ENCODE measurements around the gene COA1.

The COA1 gene

DNA sequence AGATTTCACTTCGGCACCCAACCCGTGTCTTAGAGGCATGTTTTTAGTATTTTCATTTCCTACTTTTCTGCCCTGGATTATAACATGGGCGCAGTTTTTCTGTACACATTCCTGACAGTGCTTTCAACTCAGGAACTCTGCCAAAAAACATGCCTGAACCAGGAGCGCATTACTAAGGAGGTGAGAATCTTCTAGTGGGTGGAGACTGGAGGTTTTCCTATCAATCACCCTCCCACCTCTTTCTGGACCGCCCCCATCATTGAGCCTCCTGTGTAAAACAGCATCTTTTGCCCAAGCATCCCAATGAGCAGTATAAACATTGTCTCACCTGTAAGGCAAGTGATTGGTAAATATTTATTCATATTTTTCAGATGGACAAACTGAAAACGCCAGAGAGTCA, 93.2 kb downstream of the COA1 start:
- Histone ChIP-seq H3K36me3 (ENCODE audit: low read depth) (peaks cover 94% of the 10 kb centered on the region), H3K27me3 (ENCODE audit: insufficient read depth, poor library complexity, severe bottlenecking) (no peaks in the 10 kb centered on the region), H3K27ac (ENCODE audit: poor library complexity, severe bottlenecking) (peak overlapping the region; percentile 97), H3K4me3 (ENCODE audit: severe bottlenecking) (no peak overlapping the region), H3K9me3 (ENCODE audit: severe bottlenecking) (no peaks in the 10 kb centered on the region), H3K4me1 (ENCODE audit: insufficient read depth, poor library complexity, severe bottlenecking) (peaks cover 64% of the 10 kb centered on the region)
- DNase-seq (ENCODE audit: low spot score), result peak; percentile 88
- peak; percentile 74 for ATAC-seq (ENCODE audit: low read depth)
- TF ChIP-seq, protein P1, sequence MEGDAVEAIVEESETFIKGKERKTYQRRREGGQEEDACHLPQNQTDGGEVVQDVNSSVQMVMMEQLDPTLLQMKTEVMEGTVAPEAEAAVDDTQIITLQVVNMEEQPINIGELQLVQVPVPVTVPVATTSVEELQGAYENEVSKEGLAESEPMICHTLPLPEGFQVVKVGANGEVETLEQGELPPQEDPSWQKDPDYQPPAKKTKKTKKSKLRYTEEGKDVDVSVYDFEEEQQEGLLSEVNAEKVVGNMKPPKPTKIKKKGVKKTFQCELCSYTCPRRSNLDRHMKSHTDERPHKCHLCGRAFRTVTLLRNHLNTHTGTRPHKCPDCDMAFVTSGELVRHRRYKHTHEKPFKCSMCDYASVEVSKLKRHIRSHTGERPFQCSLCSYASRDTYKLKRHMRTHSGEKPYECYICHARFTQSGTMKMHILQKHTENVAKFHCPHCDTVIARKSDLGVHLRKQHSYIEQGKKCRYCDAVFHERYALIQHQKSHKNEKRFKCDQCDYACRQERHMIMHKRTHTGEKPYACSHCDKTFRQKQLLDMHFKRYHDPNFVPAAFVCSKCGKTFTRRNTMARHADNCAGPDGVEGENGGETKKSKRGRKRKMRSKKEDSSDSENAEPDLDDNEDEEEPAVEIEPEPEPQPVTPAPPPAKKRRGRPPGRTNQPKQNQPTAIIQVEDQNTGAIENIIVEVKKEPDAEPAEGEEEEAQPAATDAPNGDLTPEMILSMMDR (IDR thresholded peaks at IDR 0.05; ENCODE audit: poor library complexity, severe bottlenecking), result no peak

DNA sequence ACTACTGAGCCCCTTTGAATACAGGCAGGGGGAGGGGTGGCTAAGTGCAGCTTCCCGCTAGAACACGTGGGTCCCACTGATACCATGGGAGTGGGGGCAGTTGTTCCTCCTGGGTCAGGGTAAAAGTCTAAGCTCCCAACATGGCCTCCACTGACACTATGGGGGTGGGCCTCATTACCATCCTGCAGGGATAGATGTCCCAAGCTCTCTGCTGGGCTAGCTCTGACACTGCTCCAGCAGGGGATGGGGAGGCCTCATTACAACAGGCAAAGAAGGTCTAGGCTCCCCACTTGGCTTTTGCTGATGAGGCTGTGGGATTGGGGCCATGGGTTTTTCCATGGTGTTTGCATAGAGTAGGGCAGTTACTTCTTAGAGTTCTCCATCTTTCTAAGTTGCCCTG, 94.9 kb downstream of the COA1 start:
- Histone ChIP-seq H3K9me3 (ENCODE audit: severe bottlenecking) (no peaks in the 10 kb centered on the region), H3K36me3 (ENCODE audit: low read depth) (peaks cover 95% of the 10 kb centered on the region), H3K4me3 (ENCODE audit: severe bottlenecking) (no peak overlapping the region), H3K27me3 (ENCODE audit: insufficient read depth, poor library complexity, severe bottlenecking) (no peaks in the 10 kb centered on the region), H3K27ac (ENCODE audit: poor library complexity, severe bottlenecking) (peak overlapping the region; percentile 97), H3K4me1 (ENCODE audit: insufficient read depth, poor library complexity, severe bottlenecking) (peaks cover 60% of the 10 kb centered on the region)
- DNase-seq (ENCODE audit: low spot score), result no peak
- no peak for ATAC-seq (ENCODE audit: low read depth)
- TF ChIP-seq, protein P1 (IDR thresholded peaks at IDR 0.05; ENCODE audit: poor library complexity, severe bottlenecking), result no peak

DNA sequence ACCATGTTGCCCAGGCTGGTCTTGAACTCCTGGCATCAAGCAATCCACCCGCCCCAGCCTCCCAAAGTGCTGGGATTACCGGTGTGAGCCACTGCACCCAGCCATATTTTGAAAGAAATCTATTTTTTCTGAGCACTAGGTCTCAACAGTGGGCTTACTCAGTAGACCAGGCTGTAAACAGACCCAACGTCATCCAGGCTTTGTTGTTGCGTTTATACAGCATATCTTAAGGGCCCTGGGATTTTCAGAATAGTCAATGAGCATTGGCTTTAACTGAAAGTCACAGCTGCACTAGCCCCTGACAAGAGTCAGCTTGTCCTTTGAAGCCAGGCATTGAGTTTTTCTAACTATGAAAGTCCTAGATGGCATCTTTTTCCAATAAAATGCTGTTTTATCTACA, 96.6 kb downstream of the COA1 start:
- Histone ChIP-seq H3K27me3 (ENCODE audit: insufficient read depth, poor library complexity, severe bottlenecking) (no peaks in the 10 kb centered on the region), H3K27ac (ENCODE audit: poor library complexity, severe bottlenecking) (peak overlapping the region; percentile 97), H3K9me3 (ENCODE audit: severe bottlenecking) (no peaks in the 10 kb centered on the region), H3K4me3 (ENCODE audit: severe bottlenecking) (no peak overlapping the region), H3K4me1 (ENCODE audit: insufficient read depth, poor library complexity, severe bottlenecking) (peaks cover 45% of the 10 kb centered on the region), H3K36me3 (ENCODE audit: low read depth) (peaks cover 94% of the 10 kb centered on the region)
- DNase-seq (ENCODE audit: low spot score) (no peak), ATAC-seq (ENCODE audit: low read depth) (no peak)
- TF ChIP-seq, protein P1 (IDR thresholded peaks at IDR 0.05; ENCODE audit: poor library complexity, severe bottlenecking), result no peak

DNA sequence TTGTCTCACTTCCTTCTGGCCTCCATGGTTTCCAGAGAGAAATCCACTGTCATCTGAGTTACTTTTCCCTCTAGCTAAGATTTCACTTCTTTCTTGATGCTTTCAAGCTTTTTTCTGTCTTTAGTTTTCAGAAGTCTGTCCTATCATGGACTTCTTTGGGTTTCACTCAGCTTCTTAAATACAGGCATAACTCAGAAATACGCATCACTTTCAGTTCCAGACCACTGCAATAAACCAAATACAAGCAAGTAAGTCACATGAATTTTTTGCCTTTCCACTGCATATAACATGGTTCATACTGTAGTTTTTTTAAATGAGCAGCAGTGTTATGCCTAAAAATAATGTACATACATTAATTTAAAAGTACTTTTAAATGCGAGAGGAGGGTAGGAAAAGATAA, 97.8 kb downstream of the COA1 start:
- H3K36me3 ChIP-seq (ENCODE audit: low read depth), result peaks cover 95% of the 10 kb centered on the region
- peak overlapping the region; percentile 38 for H3K27ac ChIP-seq (ENCODE audit: poor library complexity, severe bottlenecking)
- no peaks in the 10 kb centered on the region for H3K27me3 ChIP-seq (ENCODE audit: insufficient read depth, poor library complexity, severe bottlenecking)
- peaks cover 39% of the 10 kb centered on the region for H3K4me1 ChIP-seq (ENCODE audit: insufficient read depth, poor library complexity, severe bottlenecking)
- no peak for ATAC-seq (ENCODE audit: low read depth)
- no peak overlapping the region for H3K4me3 ChIP-seq (ENCODE audit: severe bottlenecking)
- TF ChIP-seq, protein P1 (IDR thresholded peaks at IDR 0.05; ENCODE audit: poor library complexity, severe bottlenecking), result no peak
- no peak for DNase-seq (ENCODE audit: low spot score)
- no peaks in the 10 kb centered on the region for H3K9me3 ChIP-seq (ENCODE audit: severe bottlenecking)

DNA sequence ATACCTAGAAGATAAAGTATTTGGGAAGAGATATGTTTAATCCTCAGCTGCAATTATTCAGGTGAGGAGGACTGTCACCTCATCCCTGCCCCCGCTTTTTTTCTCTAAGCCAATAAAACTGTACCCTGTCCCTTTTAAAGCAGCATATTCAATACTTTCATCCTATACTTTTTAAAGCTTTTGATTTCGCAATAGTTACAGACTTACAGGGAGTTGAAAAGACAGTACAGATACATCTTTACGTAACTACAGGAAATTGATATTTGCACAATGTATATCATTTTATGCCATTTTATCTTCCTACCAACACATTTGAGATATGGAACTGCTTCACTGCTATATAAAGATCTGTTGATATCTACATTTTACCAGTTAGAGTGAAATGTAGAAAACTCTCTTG, 98.8 kb downstream of the COA1 start:
- TF ChIP-seq, protein P1 (IDR thresholded peaks at IDR 0.05; ENCODE audit: poor library complexity, severe bottlenecking), result no peak
- DNase-seq (ENCODE audit: low spot score), result no peak
- Histone ChIP-seq H3K27me3 (ENCODE audit: insufficient read depth, poor library complexity, severe bottlenecking) (no peaks in the 10 kb centered on the region), H3K9me3 (ENCODE audit: severe bottlenecking) (no peaks in the 10 kb centered on the region), H3K4me1 (ENCODE audit: insufficient read depth, poor library complexity, severe bottlenecking) (peaks cover 33% of the 10 kb centered on the region), H3K27ac (ENCODE audit: poor library complexity, severe bottlenecking) (peak overlapping the region; percentile 38), H3K4me3 (ENCODE audit: severe bottlenecking) (no peak overlapping the region), H3K36me3 (ENCODE audit: low read depth) (peaks cover 98% of the 10 kb centered on the region)
- ATAC-seq (ENCODE audit: low read depth), result no peak
